Hepatocyte (in vitro differentiated cells): ENCODE results near the gene KRTAP10-5. TPM values are rescaled to one million over a fixed set of nuclear protein-coding genes. Genes with fewer than 3 reads are reported as not detected.

Experiments
- DNase-seq: peaks from one replicate; pipeline ENCODE4 v3.0.0-alpha.2; 2016; ENCODE audit warnings: low spot score
- H2AFZ ChIP-seq: fragments of 200-600 bp; sonication (generic); 2 replicates; pipeline ENCODE4 v1.6.0; 2016; ENCODE audit warnings: antibody characterized with exemption, mild to moderate bottlenecking
- H3K27ac ChIP-seq: fragments of 200-600 bp; sonication (generic); 2 replicates; pipeline ENCODE4 v1.5.1; 2016; ENCODE audit warnings: mild to moderate bottlenecking
- H3K27me3 ChIP-seq: fragments of 200-600 bp; sonication (generic); 2 replicates; pipeline ENCODE4 v1.6.1; 2016
- H3K36me3 ChIP-seq: fragments of 200-600 bp; sonication (generic); replicated peaks from 2 replicates; pipeline ENCODE4 v1.5.1; 2016; ENCODE audit warnings: low read depth; ENCODE audit not compliant: insufficient read depth
- H3K4me1 ChIP-seq: fragments of 200-600 bp; sonication (generic); 2 replicates; pipeline ENCODE4 v1.5.1; 2016; ENCODE audit warnings: mild to moderate bottlenecking, moderate library complexity; ENCODE audit not compliant: insufficient read depth
- H3K4me2 ChIP-seq: fragments of 200-600 bp; sonication (generic); 2 replicates; pipeline ENCODE4 v1.6.0; 2016
- H3K4me3 ChIP-seq: fragments of 200-600 bp; sonication (generic); 2 replicates; pipeline ENCODE4 v1.5.1; 2016; ENCODE audit warnings: mild to moderate bottlenecking
- H3K79me2 ChIP-seq: fragments of 200-600 bp; sonication (generic); 2 replicates; pipeline ENCODE4 v1.6.0; 2017; ENCODE audit warnings: mild to moderate bottlenecking
- H3K9me2 ChIP-seq: fragments of 200-600 bp; sonication (generic); replicated peaks from 2 replicates; pipeline ENCODE4 v1.6.0; 2017; ENCODE audit warnings: mild to moderate bottlenecking; ENCODE audit not compliant: insufficient read depth
- H3K9me3 ChIP-seq: fragments of 200-600 bp; sonication (generic); 2 replicates; pipeline ENCODE4 v1.5.1; 2016; ENCODE audit warnings: low read depth, mild to moderate bottlenecking
- H4K20me1 ChIP-seq: fragments of 200-600 bp; sonication (generic); 2 replicates; pipeline ENCODE4 v1.6.0; 2016; ENCODE audit warnings: mild to moderate bottlenecking; ENCODE audit not compliant: insufficient read depth, poor library complexity, severe bottlenecking
- EZH2 ChIP-seq: fragments of 200-600 bp; sonication (generic); IDR thresholded peaks from 2 replicates; pipeline ENCODE4 v1.6.1; 2016; ENCODE audit warnings: antibody characterized with exemption, mild to moderate bottlenecking, borderline replicate concordance
- EZH2phosphoT487 ChIP-seq: fragments of 200-600 bp; sonication (generic); IDR thresholded peaks from one replicate; pipeline ENCODE4 v1.6.1; 2018; ENCODE audit warnings: antibody characterized with exemption, mild to moderate bottlenecking, low read depth, moderate library complexity; ENCODE audit not compliant: unreplicated experiment, severe bottlenecking
- WGBS: methylation state at CpG from one replicate; pipeline ENCODE4 v1.1.6; 2016; ENCODE audit warnings: low lambda C conversion rate; ENCODE audit errors: missing lambda C conversion rate; 5-methylcytosine and 5-hydroxymethylcytosine counted together
- polyA plus RNA-seq: library from polyadenylated mRNA; unstranded; fragments of >200 nt; fragmentation: Nextera tagmentation; extraction: Ambion mirVana; gene quantifications from 2 replicates; pipeline ENCODE4 v1.2.1, GENCODE V29; 2016
- total RNA-seq: library from RNA; depleted of rRNA; stranded (reverse); fragments of >200 nt; gene quantifications from 2 replicates; pipeline ENCODE4 v1.2.3, GENCODE V29; 2014
- TF ChIP-seq, protein P1 (sequence below): fragments of 200-600 bp; sonication (generic); IDR thresholded peaks from 2 replicates; pipeline ENCODE4 v1.5.1; 2016; ENCODE audit warnings: antibody characterized with exemption, mild to moderate bottlenecking; ENCODE audit not compliant: poor library complexity

KRTAP10-5 gene
- total and polyA plus RNA-seq, 2 experiments from 2014 or later: not detected

DNA sequence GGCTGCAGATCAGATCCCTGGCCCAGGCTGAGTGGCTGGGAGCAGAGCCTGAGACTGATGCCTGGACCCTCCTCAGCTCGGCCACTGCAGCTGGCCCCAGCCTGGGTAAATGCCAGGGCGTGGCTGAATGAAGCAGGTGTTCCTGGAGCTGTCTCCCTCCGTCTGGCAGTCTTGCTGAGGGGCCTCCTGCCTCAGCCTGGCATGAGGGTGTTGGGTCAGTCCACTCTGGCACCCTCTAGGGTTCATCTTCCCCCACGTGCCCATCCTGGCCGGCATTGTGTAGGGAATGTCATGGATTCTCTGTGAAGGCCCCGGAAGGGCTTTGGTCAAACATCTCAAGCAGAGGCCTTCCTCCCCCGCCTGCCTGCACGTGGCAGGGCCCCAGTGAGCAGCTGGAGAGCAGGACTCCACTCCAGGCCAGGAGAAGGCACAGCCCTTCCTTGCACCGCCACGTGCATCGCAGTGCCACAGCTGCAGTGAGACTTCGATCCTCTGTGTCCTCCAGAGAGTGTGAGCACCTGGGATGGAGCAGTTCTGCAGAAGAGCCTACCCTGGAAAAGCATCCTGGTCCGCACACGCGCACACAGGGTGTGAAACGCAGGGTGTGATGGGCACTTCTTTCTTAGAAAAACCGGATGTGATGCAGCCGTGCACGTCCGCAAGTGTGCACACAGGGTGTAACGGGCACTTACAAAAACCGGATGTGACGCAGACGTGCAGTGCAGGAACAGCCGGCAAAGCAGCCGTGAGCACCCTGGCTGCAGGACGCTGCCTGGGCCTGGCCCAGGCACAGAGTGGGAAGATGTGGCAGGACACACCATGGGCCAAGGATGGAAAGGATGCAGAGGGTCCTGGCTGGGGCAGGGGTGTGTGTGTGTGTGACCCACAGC is 11.5 kb downstream of the KRTAP10-5 start:
- H3K4me1 ChIP-seq: no peaks in the 10 kb centered on the region
- no peaks in the 10 kb centered on the region for H3K27me3 ChIP-seq
- H2AFZ ChIP-seq: no peak overlapping the region
- H3K4me3 ChIP-seq: no peak overlapping the region
- H3K27ac ChIP-seq: no peak overlapping the region
- H3K9me3 ChIP-seq: no peaks in the 10 kb centered on the region
- 84% methylated on average over 26 of the region's 27 CpGs for WGBS
- H4K20me1 ChIP-seq: no peaks in the 10 kb centered on the region
- H3K4me2 ChIP-seq: no peak overlapping the region
- no peaks in the 10 kb centered on the region for H3K9me2 ChIP-seq
- H3K36me3 ChIP-seq: no peaks in the 10 kb centered on the region
- no peaks in the 10 kb centered on the region for H3K79me2 ChIP-seq
- TF ChIP-seq EZH2phosphoT487 (no peak), EZH2 (no peak)
- TF ChIP-seq, protein P1, sequence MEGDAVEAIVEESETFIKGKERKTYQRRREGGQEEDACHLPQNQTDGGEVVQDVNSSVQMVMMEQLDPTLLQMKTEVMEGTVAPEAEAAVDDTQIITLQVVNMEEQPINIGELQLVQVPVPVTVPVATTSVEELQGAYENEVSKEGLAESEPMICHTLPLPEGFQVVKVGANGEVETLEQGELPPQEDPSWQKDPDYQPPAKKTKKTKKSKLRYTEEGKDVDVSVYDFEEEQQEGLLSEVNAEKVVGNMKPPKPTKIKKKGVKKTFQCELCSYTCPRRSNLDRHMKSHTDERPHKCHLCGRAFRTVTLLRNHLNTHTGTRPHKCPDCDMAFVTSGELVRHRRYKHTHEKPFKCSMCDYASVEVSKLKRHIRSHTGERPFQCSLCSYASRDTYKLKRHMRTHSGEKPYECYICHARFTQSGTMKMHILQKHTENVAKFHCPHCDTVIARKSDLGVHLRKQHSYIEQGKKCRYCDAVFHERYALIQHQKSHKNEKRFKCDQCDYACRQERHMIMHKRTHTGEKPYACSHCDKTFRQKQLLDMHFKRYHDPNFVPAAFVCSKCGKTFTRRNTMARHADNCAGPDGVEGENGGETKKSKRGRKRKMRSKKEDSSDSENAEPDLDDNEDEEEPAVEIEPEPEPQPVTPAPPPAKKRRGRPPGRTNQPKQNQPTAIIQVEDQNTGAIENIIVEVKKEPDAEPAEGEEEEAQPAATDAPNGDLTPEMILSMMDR: no peak
- DNase-seq: no peak

DNA sequence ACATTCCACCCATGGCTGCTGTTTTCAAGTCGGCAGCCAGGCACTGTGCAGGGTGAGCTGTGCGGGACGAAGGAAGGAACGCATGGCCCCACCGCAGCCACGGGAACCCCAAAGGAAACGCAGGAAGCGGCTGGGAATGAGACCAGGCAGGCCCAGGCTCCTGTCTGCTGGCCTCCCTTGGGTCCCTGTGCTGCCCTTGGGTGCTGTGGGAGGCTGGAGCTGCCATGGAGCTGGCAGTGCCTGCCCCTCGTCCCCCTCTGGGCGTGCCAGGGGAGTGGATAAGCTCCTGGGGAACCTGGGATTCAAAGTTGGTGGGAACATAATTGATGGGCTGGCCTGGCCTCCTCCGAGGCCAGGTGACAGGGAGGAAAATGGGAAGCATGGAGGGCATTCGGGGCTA is 12.1 kb downstream of the KRTAP10-5 start:
- Histone ChIP-seq H3K4me1 (no peaks in the 10 kb centered on the region), H3K36me3 (no peaks in the 10 kb centered on the region), H3K9me2 (no peaks in the 10 kb centered on the region), H3K79me2 (no peaks in the 10 kb centered on the region), H3K9me3 (no peaks in the 10 kb centered on the region), H3K27me3 (no peaks in the 10 kb centered on the region), H4K20me1 (no peaks in the 10 kb centered on the region), H3K27ac (no peak overlapping the region), H3K4me2 (no peak overlapping the region), H3K4me3 (no peak overlapping the region), H2AFZ (no peak overlapping the region)
- no peak for DNase-seq
- 92% methylated on average over 11 of the region's 12 CpGs for WGBS
- TF ChIP-seq EZH2 (no peak), EZH2phosphoT487 (no peak)
- TF ChIP-seq, protein P1: no peak

DNA sequence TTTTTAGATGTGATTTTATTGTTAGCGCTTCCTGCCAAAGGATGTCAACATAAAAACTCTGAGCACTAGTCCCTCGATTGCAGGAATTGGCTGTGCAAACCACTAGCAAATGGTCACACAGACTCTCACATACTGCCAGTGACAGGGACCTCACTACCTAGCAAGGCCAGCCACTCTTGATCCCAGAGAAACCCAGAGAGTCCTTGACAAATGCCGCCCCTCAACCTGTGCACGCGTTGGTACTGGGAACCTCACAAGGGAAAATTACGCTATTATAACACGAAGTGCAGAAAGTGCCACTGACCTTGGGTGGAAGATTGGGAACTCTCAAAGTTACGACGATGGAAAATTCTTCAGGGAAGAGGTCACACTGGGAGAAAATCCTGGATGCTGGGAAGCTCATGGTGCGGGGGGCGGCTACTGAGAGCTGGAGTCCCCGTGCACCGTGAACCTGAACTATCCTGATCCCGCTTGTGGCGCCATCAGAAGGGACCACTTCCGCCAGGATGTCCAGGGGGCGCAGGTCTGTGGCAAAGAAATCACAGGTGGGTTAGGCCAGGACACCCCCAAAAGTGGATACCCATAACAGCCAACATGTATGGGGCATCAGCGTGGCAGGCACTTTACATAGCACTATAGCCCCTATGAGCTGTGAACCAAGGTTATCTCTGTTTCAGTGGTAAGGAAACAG is 12.8 kb downstream of the KRTAP10-5 start:
- no peaks in the 10 kb centered on the region for H3K27me3 ChIP-seq
- TF ChIP-seq, protein P1: no peak
- no peak for TF ChIP-seq EZH2phosphoT487
- no peak for TF ChIP-seq EZH2
- WGBS: 95% methylated on average over 18 of the region's 18 CpGs

More for the DNA sequence above, 12.8 kb downstream of the KRTAP10-5 start:
- no peaks in the 10 kb centered on the region for H4K20me1 ChIP-seq
- no peak overlapping the region for H3K4me2 ChIP-seq
- H3K4me3 ChIP-seq: no peak overlapping the region
- no peak for DNase-seq
- no peak overlapping the region for H3K27ac ChIP-seq
- H3K79me2 ChIP-seq: no peaks in the 10 kb centered on the region
- H3K36me3 ChIP-seq: no peaks in the 10 kb centered on the region
- no peaks in the 10 kb centered on the region for H3K4me1 ChIP-seq
- H3K9me2 ChIP-seq: no peaks in the 10 kb centered on the region
- no peak overlapping the region for H2AFZ ChIP-seq
- H3K9me3 ChIP-seq: no peaks in the 10 kb centered on the region
